Testis (tissue), 2 donors: ENCODE data around the gene ESPNL.

ENCODE experiments used
- POLR2A ChIP-seq: fragments of 450-650 bp; IDR thresholded peaks from one replicate; pipeline ENCODE4 v1.6.1; 2017; ENCODE audit warnings: antibody characterized with exemption, mild to moderate bottlenecking, moderate library complexity
- TF ChIP-seq, protein P1 (sequence below), 3 experiments: fragments of 450-650 bp in 2 of 3; fragments of 200-600 bp in 1 of 3; sonication (generic) in 1 of 3; IDR thresholded peaks; one replicate each; pipeline ENCODE4 v1.5.1; 2016 to 2019; ENCODE audit warnings: antibody characterized with exemption in 3 of 3, mild to moderate bottlenecking in 2 of 3, moderate library complexity in 1 of 3

DNA sequence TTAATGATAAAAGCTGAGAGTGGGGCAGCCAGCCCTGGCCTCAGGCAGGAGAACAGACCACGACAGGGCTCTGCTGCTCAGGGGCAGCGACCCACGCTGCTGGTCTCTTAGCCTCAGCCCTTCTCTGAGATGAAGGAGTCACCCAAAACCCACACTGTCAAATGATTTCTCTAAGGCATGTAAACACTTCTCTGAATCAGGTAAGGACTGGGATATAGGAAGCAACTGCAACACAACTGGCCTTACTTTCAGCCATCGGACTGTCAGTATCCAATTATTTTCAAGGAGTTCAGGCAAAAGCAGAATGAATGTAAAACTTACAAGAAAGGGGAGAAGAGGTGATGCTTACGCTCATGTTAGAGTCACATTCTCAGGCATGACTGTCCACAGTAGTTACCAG, 80.4 kb downstream of the ESPNL start:
- TF ChIP-seq, protein P1, sequence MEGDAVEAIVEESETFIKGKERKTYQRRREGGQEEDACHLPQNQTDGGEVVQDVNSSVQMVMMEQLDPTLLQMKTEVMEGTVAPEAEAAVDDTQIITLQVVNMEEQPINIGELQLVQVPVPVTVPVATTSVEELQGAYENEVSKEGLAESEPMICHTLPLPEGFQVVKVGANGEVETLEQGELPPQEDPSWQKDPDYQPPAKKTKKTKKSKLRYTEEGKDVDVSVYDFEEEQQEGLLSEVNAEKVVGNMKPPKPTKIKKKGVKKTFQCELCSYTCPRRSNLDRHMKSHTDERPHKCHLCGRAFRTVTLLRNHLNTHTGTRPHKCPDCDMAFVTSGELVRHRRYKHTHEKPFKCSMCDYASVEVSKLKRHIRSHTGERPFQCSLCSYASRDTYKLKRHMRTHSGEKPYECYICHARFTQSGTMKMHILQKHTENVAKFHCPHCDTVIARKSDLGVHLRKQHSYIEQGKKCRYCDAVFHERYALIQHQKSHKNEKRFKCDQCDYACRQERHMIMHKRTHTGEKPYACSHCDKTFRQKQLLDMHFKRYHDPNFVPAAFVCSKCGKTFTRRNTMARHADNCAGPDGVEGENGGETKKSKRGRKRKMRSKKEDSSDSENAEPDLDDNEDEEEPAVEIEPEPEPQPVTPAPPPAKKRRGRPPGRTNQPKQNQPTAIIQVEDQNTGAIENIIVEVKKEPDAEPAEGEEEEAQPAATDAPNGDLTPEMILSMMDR (IDR thresholded peaks at IDR 0.05), result no peak
- TF ChIP-seq POLR2A, result no peak
